ENCODE results near the gene TMEM270. TPM values are rescaled to one million over a fixed set of nuclear protein-coding genes. Genes with fewer than 3 reads are reported as not detected.

The TMEM270 gene
- total RNA-seq, 2 donors from 2014 or later, result 4.9 TPM; not detected in 1

DNA sequence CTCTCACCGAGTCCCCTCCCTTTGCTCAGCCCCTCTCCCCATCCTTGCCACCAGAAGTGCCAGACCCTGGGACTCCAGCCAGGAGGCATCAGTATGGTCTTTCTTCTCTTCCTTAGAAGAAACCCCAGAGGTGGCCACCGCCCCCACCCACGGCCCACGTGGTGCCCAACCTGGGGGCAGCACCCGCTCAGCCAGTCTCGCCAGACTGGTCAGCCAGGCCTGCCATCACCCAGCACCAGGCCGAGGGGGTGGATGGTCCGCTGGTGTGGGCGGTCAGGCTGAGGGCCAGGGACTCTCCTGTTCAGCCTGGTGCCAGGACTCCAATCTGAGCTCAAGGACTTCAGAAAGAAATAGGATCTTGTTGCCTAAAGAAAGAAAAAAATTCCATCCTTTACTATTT lies 36.0 kb upstream of the TMEM270 start:
- Histone ChIP-seq H3K9me3 (no peaks in the 10 kb centered on the region), H3K4me3 (no peak overlapping the region), H3K4me1 (replicated peaks) (peaks cover 25% of the 10 kb centered on the region), H3K27ac (no peak overlapping the region), H3K36me3 (no peaks in the 10 kb centered on the region), H3K27me3 (replicated peaks; ENCODE audit: insufficient read depth) (no peaks in the 10 kb centered on the region)
- WGBS, result 46% methylated on average over 9 of the region's 9 CpGs
- no peak for DNase-seq (ENCODE audit: low spot score)
- TF ChIP-seq, protein P1, sequence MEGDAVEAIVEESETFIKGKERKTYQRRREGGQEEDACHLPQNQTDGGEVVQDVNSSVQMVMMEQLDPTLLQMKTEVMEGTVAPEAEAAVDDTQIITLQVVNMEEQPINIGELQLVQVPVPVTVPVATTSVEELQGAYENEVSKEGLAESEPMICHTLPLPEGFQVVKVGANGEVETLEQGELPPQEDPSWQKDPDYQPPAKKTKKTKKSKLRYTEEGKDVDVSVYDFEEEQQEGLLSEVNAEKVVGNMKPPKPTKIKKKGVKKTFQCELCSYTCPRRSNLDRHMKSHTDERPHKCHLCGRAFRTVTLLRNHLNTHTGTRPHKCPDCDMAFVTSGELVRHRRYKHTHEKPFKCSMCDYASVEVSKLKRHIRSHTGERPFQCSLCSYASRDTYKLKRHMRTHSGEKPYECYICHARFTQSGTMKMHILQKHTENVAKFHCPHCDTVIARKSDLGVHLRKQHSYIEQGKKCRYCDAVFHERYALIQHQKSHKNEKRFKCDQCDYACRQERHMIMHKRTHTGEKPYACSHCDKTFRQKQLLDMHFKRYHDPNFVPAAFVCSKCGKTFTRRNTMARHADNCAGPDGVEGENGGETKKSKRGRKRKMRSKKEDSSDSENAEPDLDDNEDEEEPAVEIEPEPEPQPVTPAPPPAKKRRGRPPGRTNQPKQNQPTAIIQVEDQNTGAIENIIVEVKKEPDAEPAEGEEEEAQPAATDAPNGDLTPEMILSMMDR (IDR thresholded peaks at IDR 0.05), result no peak
- TF ChIP-seq POLR2A (IDR thresholded peaks at IDR 0.05) (no peak), POLR2AphosphoS5 (IDR thresholded peaks at IDR 0.05) (no peak)
- intact Hi-C loops (cut with DNase I), result no loop called here

DNA sequence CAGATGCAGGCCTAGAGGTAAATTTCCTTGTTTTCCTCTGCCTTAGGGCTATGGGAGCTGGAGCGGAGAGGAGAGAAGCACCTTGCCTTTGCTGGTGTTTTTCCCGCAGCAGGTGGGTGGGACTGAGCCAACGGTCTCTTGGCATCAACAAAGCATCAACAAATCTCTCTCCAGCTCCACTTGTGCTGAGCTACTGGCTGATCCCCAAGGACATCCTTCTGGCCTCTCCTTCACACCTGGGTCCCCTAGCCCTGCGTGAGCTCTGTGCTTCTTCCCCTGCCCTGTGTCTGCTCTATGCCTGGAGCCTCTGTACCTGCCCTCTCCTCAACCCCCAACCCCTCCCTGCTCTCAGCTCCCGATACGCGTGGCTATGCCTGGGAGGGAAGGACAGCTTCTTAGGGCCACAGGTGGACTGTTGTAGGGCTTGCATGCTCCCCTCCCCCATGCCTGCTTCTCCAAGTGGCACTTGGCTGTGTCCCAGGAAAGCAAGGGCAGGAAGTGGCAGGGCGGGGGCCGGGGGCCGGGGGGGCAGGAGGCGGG lies 33.3 kb upstream of the TMEM270 start:
- 22% methylated on average over 7 of the region's 11 CpGs for WGBS
- DNase-seq (ENCODE audit: low spot score), result peak; percentile 89
- no peaks in the 10 kb centered on the region for H3K36me3 ChIP-seq
- TF ChIP-seq POLR2A (IDR thresholded peaks at IDR 0.05) (no peak), POLR2AphosphoS5 (IDR thresholded peaks at IDR 0.05) (peak; percentile 77)
- peaks cover 32% of the 10 kb centered on the region for H3K4me1 ChIP-seq (replicated peaks)
- intact Hi-C loops (cut with DNase I), result no loop called here
- peak overlapping the region; percentile 90 to 95 for H3K27ac ChIP-seq
- H3K9me3 ChIP-seq, result no peaks in the 10 kb centered on the region
- H3K27me3 ChIP-seq (replicated peaks; ENCODE audit: insufficient read depth), result no peaks in the 10 kb centered on the region
- no peak overlapping the region for H3K4me3 ChIP-seq

DNA sequence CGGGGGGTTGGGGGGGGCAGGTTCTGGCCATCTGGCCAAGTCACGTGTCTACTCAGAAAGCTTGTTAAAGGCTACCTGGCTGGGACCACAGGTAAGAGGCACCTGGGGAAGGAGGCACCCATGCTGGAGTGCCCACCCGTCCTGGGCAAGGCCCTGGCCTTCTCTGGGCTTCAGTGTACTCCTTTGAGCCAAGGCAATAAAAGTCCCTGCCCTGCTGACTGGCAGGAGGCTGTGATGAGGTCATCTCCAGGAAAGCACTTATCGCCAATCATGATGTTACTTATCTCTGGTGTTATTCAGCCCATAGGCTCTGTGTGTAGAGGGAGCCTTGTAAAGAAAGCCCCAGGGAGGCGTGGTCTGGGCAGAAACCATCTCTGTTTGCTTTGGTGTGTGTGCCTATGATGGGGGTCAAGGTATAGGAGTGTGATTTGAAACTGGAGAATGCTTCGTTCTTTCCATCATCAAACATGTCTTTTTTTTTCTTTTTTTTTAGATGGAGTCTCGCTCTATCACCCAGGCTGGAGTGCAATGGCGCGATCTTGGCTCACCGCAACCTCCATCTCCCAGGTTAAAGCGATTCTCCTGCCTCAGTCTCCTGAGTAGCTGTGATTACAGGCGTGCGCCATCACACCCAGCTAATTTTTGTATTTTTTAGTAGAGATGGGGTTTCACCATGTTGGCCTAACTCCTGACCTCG lies 32.7 kb upstream of the TMEM270 start:
- intact Hi-C loops (cut with DNase I), result no loop called here
- WGBS, result 61% methylated on average over 13 of the region's 14 CpGs
- peaks cover 32% of the 10 kb centered on the region for H3K4me1 ChIP-seq (replicated peaks)
- H3K27ac ChIP-seq, result peak overlapping the region; percentile 90 to 95
- DNase-seq (ENCODE audit: low spot score), result peak; percentile 72
- no peak overlapping the region for H3K4me3 ChIP-seq
- no peaks in the 10 kb centered on the region for H3K27me3 ChIP-seq (replicated peaks; ENCODE audit: insufficient read depth)
- H3K36me3 ChIP-seq, result no peaks in the 10 kb centered on the region
- TF ChIP-seq, protein P1 (IDR thresholded peaks at IDR 0.05), result no peak
- TF ChIP-seq POLR2AphosphoS5 (IDR thresholded peaks at IDR 0.05) (peak; percentile 68), POLR2A (IDR thresholded peaks at IDR 0.05) (peak; percentile 43)
- H3K9me3 ChIP-seq, result no peaks in the 10 kb centered on the region

DNA sequence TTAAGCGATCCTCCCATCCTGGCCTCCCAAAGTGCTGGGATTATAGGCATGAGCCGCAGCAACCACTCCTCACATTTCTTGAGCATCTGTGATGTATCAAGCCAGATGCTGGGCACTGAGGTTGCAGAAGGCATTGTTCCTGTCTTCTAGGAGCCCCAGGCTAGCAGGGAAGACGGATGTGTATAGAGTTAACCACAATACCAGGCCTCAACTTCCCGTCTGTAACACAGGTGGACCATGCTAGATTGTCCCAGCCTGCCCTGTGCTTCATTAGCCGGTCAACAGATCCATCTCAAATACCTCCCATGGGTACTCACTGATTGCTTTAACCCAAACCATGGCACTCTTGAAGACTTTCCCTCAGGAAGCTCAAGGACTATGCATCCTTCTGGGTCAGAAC lies 32.0 kb upstream of the TMEM270 start:
- no peak for TF ChIP-seq POLR2A (IDR thresholded peaks at IDR 0.05)
- no peak for TF ChIP-seq POLR2AphosphoS5 (IDR thresholded peaks at IDR 0.05)
- TF ChIP-seq, protein P1 (IDR thresholded peaks at IDR 0.05), result no peak
- intact Hi-C loops (cut with DNase I), result no loop called here
- peaks cover 32% of the 10 kb centered on the region for H3K4me1 ChIP-seq (replicated peaks)
- 87% methylated on average over 5 of the region's 5 CpGs for WGBS
- H3K36me3 ChIP-seq, result no peaks in the 10 kb centered on the region
- no peaks in the 10 kb centered on the region for H3K27me3 ChIP-seq (replicated peaks; ENCODE audit: insufficient read depth)
- DNase-seq (ENCODE audit: low spot score), result no peak
- peak overlapping the region; percentile 90 to 95 for H3K27ac ChIP-seq
- no peak overlapping the region for H3K4me3 ChIP-seq
- no peaks in the 10 kb centered on the region for H3K9me3 ChIP-seq

DNA sequence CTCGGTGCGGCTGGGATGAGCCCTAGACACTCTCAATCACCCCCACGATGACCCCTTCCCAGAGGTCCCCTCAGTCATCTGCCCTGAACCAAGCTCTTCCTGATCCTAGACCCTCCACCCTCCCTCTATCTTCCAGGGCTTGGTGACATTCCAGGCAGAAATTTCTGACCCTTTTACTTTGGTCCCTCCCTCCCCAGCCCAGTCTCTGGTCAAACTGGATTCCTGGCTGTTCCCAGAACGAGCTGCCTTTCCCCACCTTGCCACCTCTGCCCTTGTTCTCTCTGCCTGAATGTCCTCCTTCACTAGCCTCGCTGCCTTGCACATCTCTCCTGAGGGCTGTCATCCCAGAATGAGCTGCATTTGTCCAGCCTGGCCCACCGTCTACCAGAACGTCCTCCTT lies 31.5 kb upstream of the TMEM270 start:
- Histone ChIP-seq H3K4me3 (no peak overlapping the region), H3K36me3 (no peaks in the 10 kb centered on the region), H3K27ac (peak overlapping the region; percentile 90 to 95), H3K4me1 (replicated peaks) (peaks cover 32% of the 10 kb centered on the region), H3K9me3 (no peaks in the 10 kb centered on the region), H3K27me3 (replicated peaks; ENCODE audit: insufficient read depth) (no peaks in the 10 kb centered on the region)
- WGBS, result 45% methylated on average over 7 of the region's 7 CpGs
- no peak for DNase-seq (ENCODE audit: low spot score)
- TF ChIP-seq POLR2AphosphoS5 (IDR thresholded peaks at IDR 0.05) (no peak), POLR2A (IDR thresholded peaks at IDR 0.05) (no peak)
- TF ChIP-seq, protein P1 (IDR thresholded peaks at IDR 0.05), result no peak
- intact Hi-C loops (cut with DNase I), result no loop called here
